ENCODE measurements around the gene SH3BP4. TPM values are rescaled to one million over a fixed set of nuclear protein-coding genes. Genes with fewer than 3 reads are reported as not detected.

Gene SH3BP4
- total and polyA plus RNA-seq, 2 donors (not counting 1 experiment from before 2014, with no cell fraction given) = 1.00 to 1.3 TPM

GRCh38 chr2:235046589-235046988, 94.8 kb downstream of the SH3BP4 start:
- DNase-seq = no peak
- Histone ChIP-seq H3K9me3 (ENCODE audit: control extremely low read depth in 1 of 3, control insufficient read depth in 2 of 3, insufficient read depth in 1 of 3, low read length in 2 of 3) (peaks cover 0 to 23% (median 0%) of the 10 kb centered on the region in 3 donors), H3K9ac (ENCODE audit: low read length) (no peak overlapping the region), H3K79me2 (ENCODE audit: control insufficient read depth, insufficient read depth, low read length) (no peaks in the 10 kb centered on the region), H3K36me3 (replicated peaks in 1 of 2; ENCODE audit: control extremely low read depth in 1 of 2, control insufficient read depth in 1 of 2, extremely low read depth in 1 of 2, insufficient read depth in 2 of 2, low read length in 1 of 2) (no peaks in the 10 kb centered on the region), H3K4me1 (ENCODE audit: control insufficient read depth in 2 of 2, insufficient read depth in 2 of 2, low read length in 2 of 2) (peaks cover 38 to 58% of the 10 kb centered on the region in 2 donors), H3K27me3 (replicated peaks in 1 of 4; ENCODE audit: control extremely low read depth in 1 of 4, control insufficient read depth in 3 of 4, insufficient read depth in 4 of 4, low read length in 3 of 4) (no peaks in the 10 kb centered on the region), H2AFZ (ENCODE audit: insufficient read depth, low read depth, low read length, poor library complexity, severe bottlenecking) (no peak overlapping the region), H4K20me1 (ENCODE audit: control insufficient read depth, insufficient read depth, low read length, poor library complexity, severe bottlenecking) (no peaks in the 10 kb centered on the region), H3K4me3 (ENCODE audit: control extremely low read depth in 1 of 5, extremely low read depth in 1 of 5, insufficient read depth in 1 of 5, low read depth in 2 of 5, low read length in 4 of 5) (no peak overlapping the region), H3K4me2 (replicated peaks; ENCODE audit: low read depth, low read length, poor library complexity, severe bottlenecking) (peak overlapping the region; percentile 20), H3K27ac (ENCODE audit: low read length in 2 of 2) (no peak overlapping the region)
- no peak for TF ChIP-seq EZH2 (IDR thresholded peaks at IDR 0.05; ENCODE audit: borderline replicate concordance, insufficient read depth, low read depth, low read length, poor library complexity, severe bottlenecking)
- TF ChIP-seq CTCF (IDR thresholded peaks at IDR 0.05) = no peak
- Mint-ChIP-seq H3K4me3 (peak overlapping the region; percentile 26), H3K4me1 (peaks cover 55% of the 10 kb centered on the region), H3K27ac (peak overlapping the region; percentile 61), H3K27me3 (no peaks in the 10 kb centered on the region), H3K9me3 (ENCODE audit: insufficient read depth) (no peaks in the 10 kb centered on the region)
- no peak for ATAC-seq (ENCODE audit: low read depth)
- POLR2A ChIA-PET = no interaction called here
- CTCF ChIA-PET = no interaction called here
- intact Hi-C loops (cut with micrococcal nuclease) = loop anchor here (5.0 to 10.0 kb wide), 3 partner anchors 92 to 1182 kb away; partner anchors contain the start of genes MSL3B and SH3BP4
- 31% methylated on average over 3 of the region's 5 CpGs for WGBS (ENCODE audit: insufficient coverage)

GRCh38 chr2:235047171-235048160, 95.6 kb downstream of the SH3BP4 start:
- TF ChIP-seq EZH2 (IDR thresholded peaks at IDR 0.05; ENCODE audit: borderline replicate concordance, insufficient read depth, low read depth, low read length, poor library complexity, severe bottlenecking) (no peak), CTCF (IDR thresholded peaks at IDR 0.05) (no peak)
- Histone ChIP-seq H3K9me3 (ENCODE audit: control extremely low read depth in 1 of 3, control insufficient read depth in 2 of 3, insufficient read depth in 1 of 3, low read length in 2 of 3) (peaks cover 0 to 15% (median 0%) of the 10 kb centered on the region in 3 donors), H2AFZ (ENCODE audit: insufficient read depth, low read depth, low read length, poor library complexity, severe bottlenecking) (no peak overlapping the region), H3K27me3 (replicated peaks in 1 of 4; ENCODE audit: control extremely low read depth in 1 of 4, control insufficient read depth in 3 of 4, insufficient read depth in 4 of 4, low read length in 3 of 4) (no peaks in the 10 kb centered on the region), H3K4me3 (ENCODE audit: control extremely low read depth in 1 of 5, extremely low read depth in 1 of 5, insufficient read depth in 1 of 5, low read depth in 2 of 5, low read length in 4 of 5) (no peak overlapping the region), H3K36me3 (replicated peaks in 1 of 2; ENCODE audit: control extremely low read depth in 1 of 2, control insufficient read depth in 1 of 2, extremely low read depth in 1 of 2, insufficient read depth in 2 of 2, low read length in 1 of 2) (no peaks in the 10 kb centered on the region), H3K4me1 (ENCODE audit: control insufficient read depth in 2 of 2, insufficient read depth in 2 of 2, low read length in 2 of 2) (peaks cover 38 to 58% of the 10 kb centered on the region in 2 donors), H3K4me2 (replicated peaks; ENCODE audit: low read depth, low read length, poor library complexity, severe bottlenecking) (no peak overlapping the region), H3K79me2 (ENCODE audit: control insufficient read depth, insufficient read depth, low read length) (no peaks in the 10 kb centered on the region), H4K20me1 (ENCODE audit: control insufficient read depth, insufficient read depth, low read length, poor library complexity, severe bottlenecking) (no peaks in the 10 kb centered on the region), H3K27ac (ENCODE audit: low read length in 2 of 2) (no peak overlapping the region), H3K9ac (ENCODE audit: low read length) (no peak overlapping the region)
- DNase-seq = no peak
- 93% methylated on average over 24 of the region's 24 CpGs for WGBS (ENCODE audit: insufficient coverage)
- CTCF ChIA-PET = interaction anchor here (1.1 kb wide), 1 partner anchor 12 kb away, joined by 3 read pairs; no protein-coding TSS in a partner anchor
- H3K9me3 Mint-ChIP-seq (ENCODE audit: insufficient read depth) = no peaks in the 10 kb centered on the region
- peak overlapping the region; percentile 10 for H3K27ac Mint-ChIP-seq
- intact Hi-C loops (cut with micrococcal nuclease) = loop anchor here (5.0 to 10.0 kb wide), 3 partner anchors 93 to 1183 kb away; partner anchors contain the start of genes MSL3B and SH3BP4
- no peak for ATAC-seq (ENCODE audit: low read depth)
- H3K4me3 Mint-ChIP-seq = no peak overlapping the region
- POLR2A ChIA-PET = no interaction called here
- peaks cover 59% of the 10 kb centered on the region for H3K4me1 Mint-ChIP-seq
- H3K27me3 Mint-ChIP-seq = peaks cover 4% of the 10 kb centered on the region
